Lung (tissue), 12 donors: ENCODE data around the gene THRA. TPM values are rescaled to one million over a fixed set of nuclear protein-coding genes. Genes with fewer than 3 reads are reported as not detected.

Experiments used
- ATAC-seq: fragments of 200-7000 bp; cut with Tn5 transposase; one replicate; pipeline ENCODE4 v1.9.1; 2020; ENCODE audit warnings: moderate number of reproducible peaks; ENCODE audit not compliant: insufficient read depth, low FRiP score
- DNase-seq, 3 donors: peaks; one replicate each; pipeline ENCODE4 v3.0.0-alpha.2; 2013 to 2017
- H3K27ac ChIP-seq, 2 donors: one replicate each; pipeline ENCODE4 v1.5.1; 2013; ENCODE audit warnings: mild to moderate bottlenecking in 2 of 2, moderate library complexity in 2 of 2, control low read depth in 1 of 2, inconsistent platforms in 1 of 2, low read depth in 1 of 2, low read length in 1 of 2
- H3K27me3 ChIP-seq, 3 donors: one replicate each; pipeline ENCODE4 v1.5.1; 2013; ENCODE audit warnings: low read length in 2 of 3; ENCODE audit not compliant: control insufficient read depth in 3 of 3, insufficient read depth in 3 of 3
- H3K36me3 ChIP-seq, 4 donors: one replicate each; pipeline ENCODE4 v1.5.1; 2013; ENCODE audit warnings: low read length in 4 of 4, mild to moderate bottlenecking in 1 of 4, moderate library complexity in 1 of 4; ENCODE audit not compliant: control insufficient read depth in 4 of 4, insufficient read depth in 4 of 4
- H3K4me1 ChIP-seq, 5 donors: one replicate each; pipeline ENCODE4 v1.5.1; 2013; ENCODE audit warnings: low read length in 5 of 5, mild to moderate bottlenecking in 2 of 5, moderate library complexity in 1 of 5; ENCODE audit not compliant: control insufficient read depth in 5 of 5, insufficient read depth in 5 of 5
- H3K4me3 ChIP-seq: one replicate; pipeline ENCODE4 v1.5.1; 2013; ENCODE audit warnings: mild to moderate bottlenecking, control low read depth, moderate library complexity
- H3K9ac ChIP-seq, 2 donors: one replicate each; pipeline ENCODE4 v1.5.1; 2013; ENCODE audit warnings: low read length in 2 of 2, control low read depth in 1 of 2; ENCODE audit not compliant: insufficient read depth in 1 of 2
- H3K9me3 ChIP-seq, 4 donors: one replicate each; pipeline ENCODE4 v1.5.1; 2013; ENCODE audit warnings: low read length in 3 of 4, mild to moderate bottlenecking in 1 of 4, moderate library complexity in 1 of 4; ENCODE audit not compliant: control insufficient read depth in 4 of 4, insufficient read depth in 3 of 4
- WGBS, 2 donors: extraction: QIAGEN DNeasy Blood & Tissue Kit; methylation state at CpG; one replicate each; pipeline ENCODE4 v1.1.7; 2013; 5-methylcytosine and 5-hydroxymethylcytosine counted together
- polyA plus RNA-seq, 2 donors: library from polyadenylated mRNA; stranded (reverse); fragments of 200-250 nt; gene quantifications; one replicate each; pipeline ENCODE4 v1.2.1, GENCODE V29; 2013
- total RNA-seq, 2 donors: library from RNA; depleted of rRNA in 1 of 2; stranded (reverse); fragments of >200 nt in 1 of 2; gene quantifications; one replicate each; pipeline ENCODE4 v1.2.1, GENCODE V29; 2014 to 2021
- TF ChIP-seq, protein P1 (sequence below): IDR thresholded peaks from 2 replicates; pipeline ENCODE4 v1.5.1; 2012; ENCODE audit warnings: mild to moderate bottlenecking; ENCODE audit errors: control extremely low read depth, extremely low read depth
- donor health status: control.
- donor health status: control.
- donor health status: Bipolar disorder and iron deficiency.
- donor health status: healthy.
- donor health status: DM: yes; HTN: yes; CAD: no.

Gene THRA
- total and polyA plus RNA-seq, 4 donors = 28.5 to 55.9 (median 37.5) TPM

- Histone ChIP-seq H3K4me1 (peaks cover 0 to 21% (median 7%) of the 10 kb centered on the region in 5 donors), H3K9me3 (no peaks in the 10 kb centered on the region), H3K4me3 (peak overlapping the region; percentile 87), H3K27ac (peak overlapping the region; percentile 96 to 99), H3K36me3 (peaks cover 9 to 12% (median 10%) of the 10 kb centered on the region in 4 donors), H3K27me3 (no peaks in the 10 kb centered on the region), H3K9ac (no peak overlapping the region)
- 0% methylated on average over 30 to 94 of the region's 97 CpGs for WGBS, 2 donors
- ATAC-seq (peak; percentile 30), DNase-seq (peak; percentile 59 to 73 (median 67))
- TF ChIP-seq, protein P1, sequence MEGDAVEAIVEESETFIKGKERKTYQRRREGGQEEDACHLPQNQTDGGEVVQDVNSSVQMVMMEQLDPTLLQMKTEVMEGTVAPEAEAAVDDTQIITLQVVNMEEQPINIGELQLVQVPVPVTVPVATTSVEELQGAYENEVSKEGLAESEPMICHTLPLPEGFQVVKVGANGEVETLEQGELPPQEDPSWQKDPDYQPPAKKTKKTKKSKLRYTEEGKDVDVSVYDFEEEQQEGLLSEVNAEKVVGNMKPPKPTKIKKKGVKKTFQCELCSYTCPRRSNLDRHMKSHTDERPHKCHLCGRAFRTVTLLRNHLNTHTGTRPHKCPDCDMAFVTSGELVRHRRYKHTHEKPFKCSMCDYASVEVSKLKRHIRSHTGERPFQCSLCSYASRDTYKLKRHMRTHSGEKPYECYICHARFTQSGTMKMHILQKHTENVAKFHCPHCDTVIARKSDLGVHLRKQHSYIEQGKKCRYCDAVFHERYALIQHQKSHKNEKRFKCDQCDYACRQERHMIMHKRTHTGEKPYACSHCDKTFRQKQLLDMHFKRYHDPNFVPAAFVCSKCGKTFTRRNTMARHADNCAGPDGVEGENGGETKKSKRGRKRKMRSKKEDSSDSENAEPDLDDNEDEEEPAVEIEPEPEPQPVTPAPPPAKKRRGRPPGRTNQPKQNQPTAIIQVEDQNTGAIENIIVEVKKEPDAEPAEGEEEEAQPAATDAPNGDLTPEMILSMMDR = no peak
Measured at GRCh38 chr17:40122136-40122998, 59.6 kb downstream of the THRA start.

DNA sequence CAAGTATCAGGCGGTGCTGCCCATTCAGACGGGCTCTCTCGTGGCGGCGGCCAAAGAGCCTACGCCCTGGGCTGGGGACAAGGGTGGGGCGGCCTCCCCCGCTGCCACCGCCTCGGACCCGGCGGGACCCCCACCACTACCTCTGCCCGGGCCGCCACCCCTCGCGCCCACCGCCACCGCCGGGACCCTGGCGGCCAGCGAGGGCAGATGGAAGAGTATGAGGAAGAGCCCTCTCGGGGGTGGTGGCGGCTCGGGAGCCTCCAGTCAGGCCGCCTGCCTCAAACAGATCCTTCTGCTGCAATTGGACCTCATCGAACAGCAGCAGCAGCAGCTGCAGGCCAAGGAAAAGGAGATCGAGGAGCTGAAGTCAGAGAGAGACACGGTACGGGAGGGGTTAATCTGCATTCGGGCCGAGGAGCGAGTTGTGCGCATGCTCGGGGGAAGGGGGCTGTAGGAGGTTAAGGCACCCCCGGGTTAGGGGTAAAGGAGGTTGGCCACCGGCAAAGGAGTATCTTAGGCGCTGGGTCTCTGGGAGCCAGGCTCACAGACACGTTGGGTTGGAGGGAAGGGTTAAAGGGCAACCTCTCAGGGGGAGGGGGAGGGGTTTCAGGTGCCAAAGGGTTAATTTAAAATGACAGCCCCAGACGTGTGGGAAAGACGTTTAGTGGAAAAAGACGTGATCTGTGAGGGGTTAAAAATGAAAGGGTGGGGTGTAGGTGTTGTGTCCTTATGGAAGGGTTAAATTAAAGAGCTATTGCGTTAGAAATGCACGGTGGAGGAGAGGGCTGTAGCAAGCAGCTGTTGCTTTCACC, 60.4 kb downstream of the THRA start:
- H3K9me3 ChIP-seq = no peaks in the 10 kb centered on the region
- H3K36me3 ChIP-seq = peaks cover 13 to 19% (median 14%) of the 10 kb centered on the region in 4 donors
- TF ChIP-seq, protein P1 = no peak
- H3K27me3 ChIP-seq = no peaks in the 10 kb centered on the region
- 0% methylated on average over 43 of the region's 43 CpGs for WGBS, 2 donors
- peak; percentile 72 to 75 (median 75) for DNase-seq
- H3K9ac ChIP-seq = peak overlapping the region; percentile 49 to 72
- peaks cover 0 to 21% (median 7%) of the 10 kb centered on the region in 5 donors for H3K4me1 ChIP-seq
- peak overlapping the region; percentile 87 for H3K4me3 ChIP-seq
- peak overlapping the region; percentile 89 to 99 for H3K27ac ChIP-seq
- peak; percentile 27 for ATAC-seq

DNA sequence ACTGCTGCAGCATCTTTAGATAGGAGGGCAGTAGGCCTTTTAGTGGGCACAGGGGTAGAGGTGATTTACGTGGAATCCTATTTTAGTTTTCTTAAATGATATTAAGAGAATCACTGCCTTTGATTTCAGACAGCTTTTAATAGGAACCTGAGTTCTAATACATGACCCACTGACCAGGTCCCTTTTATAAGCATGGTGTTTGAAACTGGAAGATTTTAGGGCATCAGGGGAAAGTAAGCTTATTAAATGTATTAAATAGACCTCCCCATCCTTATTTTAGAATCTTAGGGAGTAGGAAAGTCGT, 61.0 kb downstream of the THRA start:
- WGBS, 2 donors = 0% methylated on average over 2 of the region's 2 CpGs
- TF ChIP-seq, protein P1 = no peak
- H3K4me1 ChIP-seq = peaks cover 0 to 21% (median 7%) of the 10 kb centered on the region in 5 donors
- peaks cover 13 to 19% (median 15%) of the 10 kb centered on the region in 4 donors for H3K36me3 ChIP-seq
- peak overlapping the region; percentile 87 for H3K4me3 ChIP-seq
- DNase-seq = no peak
- peak overlapping the region in 1 of 2 donors; percentile 72 for H3K9ac ChIP-seq
- no peaks in the 10 kb centered on the region for H3K9me3 ChIP-seq
- no peaks in the 10 kb centered on the region for H3K27me3 ChIP-seq
- peak overlapping the region; percentile 89 to 99 for H3K27ac ChIP-seq
- no peak for ATAC-seq
